IMR-90 (cell line): Measurements from ENCODE around the gene GSG1.

Experiments
- BHLHE40 ChIP-seq: fragments of 150-350 bp; IDR thresholded peaks from 2 replicates; pipeline ENCODE4 v1.6.1; 2016; ENCODE audit warnings: mild to moderate bottlenecking, low read depth, low read length
- CEBPB ChIP-seq: IDR thresholded peaks from 2 replicates; pipeline ENCODE4 v1.6.1; 2012; ENCODE audit warnings: low read depth, low read length, improper control_type of control experiment
- CHD1 ChIP-seq: IDR thresholded peaks from 2 replicates; pipeline ENCODE4 v1.6.1; 2012; ENCODE audit warnings: low read depth, low read length, improper control_type of control experiment
- CTCF ChIP-seq: conservative IDR thresholded peaks from 2 replicates; pipeline ENCODE4 v1.5.1; 2012; ENCODE audit warnings: mild to moderate bottlenecking, low read depth, low read length, improper control_type of control experiment
- ELK1 ChIP-seq: fragments of 150-350 bp; IDR thresholded peaks from 2 replicates; pipeline ENCODE4 v1.6.1; 2016; ENCODE audit warnings: low read depth, mild to moderate bottlenecking, low read length, moderate library complexity, borderline replicate concordance
- FOS ChIP-seq: fragments of 150-350 bp; IDR thresholded peaks from 2 replicates; pipeline ENCODE4 v1.6.1; 2016; ENCODE audit warnings: low read depth, low read length
- MAFK ChIP-seq: IDR thresholded peaks from 2 replicates; pipeline ENCODE4 v1.6.1; 2012; ENCODE audit warnings: low read depth, low read length, improper control_type of control experiment
- MAZ ChIP-seq: IDR thresholded peaks from 2 replicates; pipeline ENCODE4 v1.6.1; 2012; ENCODE audit warnings: low read depth, mild to moderate bottlenecking, low read length, improper control_type of control experiment, moderate library complexity, borderline replicate concordance
- MXI1 ChIP-seq: IDR thresholded peaks from 2 replicates; pipeline ENCODE4 v1.6.1; 2012; ENCODE audit warnings: low read depth, mild to moderate bottlenecking, low read length, moderate library complexity, borderline replicate concordance
- POLR2A ChIP-seq: IDR thresholded peaks from 2 replicates; pipeline ENCODE4 v1.6.1; 2012; ENCODE audit warnings: mild to moderate bottlenecking, low read depth, low read length
- RAD21 ChIP-seq: IDR thresholded peaks from 2 replicates; pipeline ENCODE4 v1.6.1; 2012; ENCODE audit warnings: low read length, improper control_type of control experiment
- RCOR1 ChIP-seq: IDR thresholded peaks from 2 replicates; pipeline ENCODE4 v1.6.1; 2012; ENCODE audit warnings: mild to moderate bottlenecking, low read length, improper control_type of control experiment; ENCODE audit not compliant: insufficient replicate concordance
- SMC3 ChIP-seq: fragments of 150-350 bp; IDR thresholded peaks from 2 replicates; pipeline ENCODE4 v1.6.1; 2016; ENCODE audit warnings: low read depth, mild to moderate bottlenecking, antibody characterized with exemption, low read length, moderate library complexity
- USF2 ChIP-seq: fragments of 150-350 bp; IDR thresholded peaks from 2 replicates; pipeline ENCODE4 v1.6.1; 2017; ENCODE audit warnings: mild to moderate bottlenecking, antibody characterized with exemption, low read length, low read depth

- no peak for TF ChIP-seq CTCF
- no peak for TF ChIP-seq POLR2A
- no peak for TF ChIP-seq SMC3
- no peak for TF ChIP-seq ELK1
- TF ChIP-seq RAD21: no peak
- TF ChIP-seq BHLHE40: no peak
- TF ChIP-seq USF2: no peak
- no peak for TF ChIP-seq MXI1
- no peak for TF ChIP-seq MAFK
- no peak for TF ChIP-seq CEBPB
- TF ChIP-seq RCOR1: no peak
- TF ChIP-seq FOS: no peak
- no peak for TF ChIP-seq CHD1
- TF ChIP-seq MAZ: no peak
Measured at GRCh38 chr12:13153180-13153579, 49.7 kb upstream of the GSG1 start.
